Central memory CD4-positive, alpha-beta T cell (primary cell): ENCODE results near the gene REEP6.

Experiments used
- DNase-seq: peaks from one replicate; pipeline ENCODE4 v3.0.0; 2022
- total RNA-seq, 3 experiments: gene quantifications; one replicate each; lab custom pipeline; 2026; lab: John Stamatoyannopoulos, UW

The REEP6 gene
- total RNA-seq: 1.9 to 4.3 (median 2.2) reads per million in 3 experiments

DNA sequence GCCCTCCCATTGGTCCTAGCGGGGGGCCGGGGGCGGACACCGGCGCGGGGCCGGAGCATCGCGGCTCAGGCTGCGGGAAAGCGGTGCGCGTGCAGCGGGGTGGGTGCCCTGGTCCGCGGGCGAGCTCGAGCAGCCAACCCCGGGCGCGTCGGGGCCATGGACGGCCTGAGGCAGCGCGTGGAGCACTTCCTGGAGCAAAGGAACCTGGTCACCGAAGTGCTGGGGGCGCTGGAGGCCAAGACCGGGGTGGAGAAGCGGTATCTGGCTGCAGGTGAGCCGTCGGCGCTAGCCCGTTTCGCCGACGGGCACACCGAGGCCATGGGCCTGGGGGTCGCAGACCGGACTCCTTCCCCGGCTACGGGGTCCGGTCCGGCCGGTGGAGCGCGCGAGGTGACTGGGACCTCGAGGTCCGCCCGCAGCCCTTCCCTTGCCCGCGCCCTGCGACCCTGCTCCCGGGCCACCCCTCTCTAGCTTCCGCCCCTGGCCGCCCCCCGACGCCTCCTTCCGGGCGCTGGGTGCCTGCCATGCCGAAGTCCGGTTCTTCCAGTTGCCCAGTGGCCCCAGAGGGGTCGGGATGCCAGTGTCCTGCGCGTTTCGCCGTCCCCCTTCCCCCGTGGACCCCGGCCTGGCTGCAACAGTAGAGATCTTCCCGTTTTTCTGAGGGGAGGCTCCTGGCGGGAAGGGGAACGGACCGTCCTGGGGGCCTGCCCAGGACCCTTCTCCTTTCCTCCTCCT lies at the start of gene REEP6:
Gene REEP6 (plus strand): TSS at position 68 of the 735 bp plus-strand sequence. CDS start 89 bp downstream, at position 157.
- DNase-seq: no peak

DNA sequence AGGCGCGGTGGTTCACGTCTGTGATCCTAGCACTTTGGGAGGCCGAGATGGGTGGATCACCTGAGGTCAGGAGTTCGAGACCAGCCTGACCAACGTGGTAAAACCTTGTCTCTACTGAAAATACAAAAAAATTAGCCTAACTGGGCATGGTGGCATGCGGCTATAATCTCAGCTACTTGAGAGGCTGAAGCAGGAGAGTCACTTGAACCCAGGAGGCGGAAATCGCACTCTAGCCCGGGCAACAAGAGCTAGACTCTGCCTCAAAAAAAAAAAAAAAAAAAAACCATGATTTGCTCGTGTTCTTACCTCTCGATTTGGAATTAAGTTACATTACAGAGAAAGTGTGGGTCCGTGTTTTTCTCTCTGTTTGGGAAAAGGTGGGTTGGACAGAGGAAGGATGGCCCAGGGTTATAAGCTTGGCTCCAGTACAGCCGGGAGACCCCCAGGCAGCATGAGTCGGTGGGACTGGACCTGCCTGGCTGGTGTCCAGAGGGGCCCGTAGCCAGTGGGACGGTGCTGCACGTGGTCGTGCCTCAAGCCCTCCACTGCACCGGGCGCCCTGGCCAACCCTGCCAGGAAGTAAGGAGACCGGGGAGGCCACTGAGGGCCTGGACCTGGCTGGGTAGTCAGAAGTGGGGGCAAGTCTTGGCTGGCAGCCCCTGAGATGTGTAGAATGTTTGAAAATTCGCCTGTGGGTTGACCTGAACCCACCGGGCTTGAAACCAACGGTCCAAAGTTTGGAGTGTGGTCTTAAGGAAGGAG lies 49.1 kb upstream of the REEP6 start:
- no peak for DNase-seq

DNA sequence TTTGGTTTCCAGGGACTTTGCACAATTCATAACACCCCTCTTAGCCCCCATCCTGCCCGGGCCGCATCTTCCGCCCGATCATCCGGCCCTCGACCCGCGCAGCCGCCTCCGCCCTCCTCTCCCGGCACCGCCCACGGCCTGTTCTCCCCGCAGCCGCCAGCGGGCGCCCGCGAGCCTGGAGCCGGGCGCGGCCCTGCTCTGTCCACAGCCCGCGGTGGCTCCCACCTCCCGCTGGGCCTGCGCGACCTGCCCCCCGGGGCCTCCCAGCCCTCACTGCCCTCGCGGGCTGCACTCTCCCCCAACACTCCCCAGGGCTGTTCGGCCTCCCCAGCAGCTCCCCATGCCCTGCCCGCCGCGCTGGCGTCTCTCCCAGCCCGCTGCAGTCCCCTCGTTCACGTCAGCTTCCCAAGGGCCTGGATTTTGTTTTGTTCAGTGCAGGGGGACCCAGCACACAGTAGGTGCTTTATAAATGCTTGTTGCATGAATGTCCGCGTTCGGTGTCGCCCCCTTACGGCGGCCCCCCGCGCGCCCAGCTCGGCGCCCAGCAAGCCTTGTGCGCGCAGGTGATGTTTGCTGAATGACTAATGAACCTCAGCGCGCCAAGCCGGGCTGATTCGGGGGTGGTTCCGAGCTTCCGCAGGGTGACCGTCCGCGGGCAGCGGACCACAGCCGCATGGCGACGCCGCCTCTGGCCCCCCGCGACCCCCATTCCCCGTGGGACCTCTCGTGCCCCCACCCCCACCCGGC lies 45.6 kb upstream of the REEP6 start:
- DNase-seq: peak; percentile 67

DNA sequence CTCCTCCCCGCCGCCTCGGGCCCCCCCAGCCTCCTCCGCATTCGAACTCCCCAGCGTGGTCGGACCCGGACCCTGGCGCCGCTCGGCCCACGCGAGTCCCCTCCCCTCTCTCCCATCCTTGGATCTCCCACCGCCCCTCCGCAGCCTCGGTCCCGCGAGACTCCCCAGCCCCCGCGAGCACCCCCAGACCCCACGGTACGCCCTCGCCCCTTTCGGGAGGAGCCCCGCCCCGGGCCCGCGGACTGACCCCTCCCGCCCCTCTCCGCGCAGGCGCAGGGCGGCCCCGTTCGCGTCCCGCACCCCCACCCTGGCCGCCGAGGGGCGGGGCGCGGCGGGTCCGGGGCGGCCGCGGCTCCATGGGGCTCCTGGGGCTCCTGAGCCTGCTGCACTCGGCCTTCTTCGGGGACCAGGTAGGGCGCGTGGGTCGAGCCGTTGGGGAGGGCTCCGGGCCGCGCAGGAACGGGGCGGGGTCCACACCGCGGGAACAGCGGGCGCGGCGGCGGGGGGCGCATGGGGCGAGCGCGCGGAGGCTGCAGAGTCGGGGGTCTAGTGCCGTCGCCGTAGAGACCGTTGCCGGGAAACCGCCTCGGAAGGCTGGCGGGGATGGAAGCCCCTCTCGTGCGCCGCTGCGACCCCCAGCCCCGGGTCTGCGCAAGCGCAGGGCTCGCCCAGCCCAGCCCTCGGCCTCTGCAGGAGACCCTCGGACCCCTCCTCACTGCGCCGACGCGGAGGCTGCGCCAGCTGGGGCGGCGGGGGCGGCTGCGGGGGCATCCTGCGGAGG lies 44.9 kb upstream of the REEP6 start:
- no peak for DNase-seq

DNA sequence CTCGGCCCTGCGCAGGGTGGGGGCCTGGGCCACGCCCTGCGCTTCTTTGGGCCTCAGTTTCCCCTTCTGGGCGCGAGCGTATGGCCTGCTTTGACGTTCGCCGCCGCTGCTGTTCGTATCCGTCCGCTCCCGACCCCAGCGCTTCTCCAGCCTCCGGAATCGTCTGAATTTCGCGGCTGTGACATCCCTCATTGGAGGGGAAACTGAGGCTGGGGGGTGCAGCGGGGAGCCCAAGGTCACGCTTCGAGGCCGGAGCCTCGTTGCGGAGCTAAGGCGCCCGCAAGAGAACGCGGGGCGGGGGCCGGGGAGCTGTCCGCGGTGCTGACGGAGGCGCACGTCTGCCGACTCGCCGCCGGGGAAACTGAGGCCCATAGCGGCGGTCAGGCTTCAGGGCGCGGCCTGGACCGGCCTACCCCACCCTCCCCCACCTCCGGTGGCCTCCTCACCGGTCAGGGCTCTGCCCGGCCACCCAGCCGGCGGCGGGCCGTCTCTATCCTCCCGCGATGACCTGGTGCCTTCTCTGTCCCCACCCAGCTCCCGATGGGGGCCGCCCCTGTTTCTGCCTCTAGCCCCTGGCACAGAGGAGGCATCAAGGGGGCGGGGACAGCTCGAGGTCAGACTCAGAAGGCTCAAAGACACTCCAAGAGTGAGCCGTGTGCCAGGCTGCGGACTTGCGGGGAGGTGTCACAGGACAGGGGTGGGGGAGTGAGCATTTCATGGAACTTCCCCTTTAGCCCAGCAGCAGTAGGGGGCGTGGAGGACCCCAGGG lies 44.1 kb upstream of the REEP6 start:
- DNase-seq: no peak

DNA sequence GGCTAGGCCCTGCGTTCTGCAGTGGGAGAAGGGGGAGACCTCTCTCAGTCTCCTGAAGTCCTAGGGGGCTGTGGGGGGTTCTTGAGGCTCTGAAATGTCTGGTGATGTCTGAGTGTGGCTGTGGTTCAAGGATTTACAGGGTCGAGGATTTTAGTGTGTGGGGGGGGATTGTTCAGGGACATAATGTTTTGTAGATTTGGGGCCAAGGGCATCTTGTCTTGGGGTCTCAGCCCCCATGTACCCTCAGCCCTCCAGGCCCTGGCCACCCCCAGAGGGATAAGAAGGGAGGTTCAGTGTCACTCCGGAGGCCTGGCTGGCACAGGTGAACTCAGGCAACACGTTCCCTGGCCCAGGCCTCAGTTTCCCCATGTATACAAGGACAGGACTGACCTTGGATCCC lies 43.5 kb upstream of the REEP6 start:
- no peak for DNase-seq

DNA sequence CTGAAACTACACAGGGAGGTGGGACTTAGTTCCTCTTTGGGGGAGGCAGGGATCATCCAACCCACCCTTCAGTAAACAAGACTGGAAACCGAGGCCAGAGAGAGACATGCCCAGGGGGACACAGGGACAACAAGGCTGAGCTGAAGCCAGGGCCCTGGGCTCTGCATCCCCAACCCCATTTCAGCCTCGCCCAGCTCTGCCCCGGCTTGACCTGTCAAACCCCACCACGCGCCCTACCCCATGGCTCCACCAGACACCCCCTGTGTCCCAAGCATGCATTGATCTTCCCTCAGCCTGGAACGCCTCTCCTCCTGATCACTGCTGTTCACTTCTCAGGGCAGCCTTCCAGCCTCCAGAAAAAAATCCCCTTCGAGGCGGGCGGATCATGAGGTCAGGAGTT lies 43.0 kb upstream of the REEP6 start:
- DNase-seq: no peak

DNA sequence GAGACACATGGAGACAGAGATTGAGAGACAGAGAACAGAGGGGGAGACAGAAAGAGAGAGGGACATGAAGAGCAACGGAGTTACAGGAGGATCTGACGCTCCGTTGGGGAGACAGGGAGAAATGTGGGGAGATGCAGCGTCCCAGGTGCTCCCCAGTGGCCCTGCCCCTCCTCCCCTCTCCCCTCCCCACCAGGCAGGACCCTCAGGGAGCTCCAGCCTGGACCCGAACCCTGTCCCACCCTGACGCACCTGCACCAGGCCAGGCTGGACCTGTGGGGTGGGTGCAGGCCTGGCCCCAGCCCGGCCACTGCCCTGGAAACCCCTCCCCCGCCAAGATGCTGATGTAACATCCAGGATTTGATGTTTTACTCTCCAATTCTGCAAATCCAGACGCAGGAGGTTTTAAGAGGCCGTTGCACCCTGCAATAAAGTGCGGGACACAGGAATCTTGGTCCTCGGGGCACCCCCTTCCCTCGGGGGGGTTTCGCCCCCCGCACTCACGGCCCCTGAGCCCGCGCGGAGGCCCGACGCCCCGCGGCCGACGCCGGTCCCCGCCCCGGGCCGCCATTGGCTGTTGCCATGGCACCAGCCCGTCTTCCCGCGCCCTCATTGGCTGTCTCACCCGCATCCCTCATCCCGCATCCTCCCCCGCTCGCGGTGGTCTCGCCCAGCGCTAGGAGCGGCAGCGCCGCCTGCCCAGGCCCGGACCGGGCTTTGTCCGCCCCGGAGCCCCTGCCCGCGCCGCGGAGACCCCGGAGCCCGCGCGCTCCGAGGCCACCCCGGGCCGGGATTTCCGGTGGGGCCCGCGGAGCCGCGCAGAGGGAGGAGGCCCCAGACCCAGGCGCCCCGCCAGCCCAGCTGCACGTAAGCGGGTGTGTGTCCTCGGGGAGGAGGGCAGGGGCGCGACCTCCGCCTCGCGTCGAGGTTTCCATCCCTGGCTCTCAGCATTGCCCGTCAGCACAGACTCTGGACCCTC lies 41.2 kb upstream of the REEP6 start, which contains the start of gene APC2:
Gene APC2 (plus strand): TSS at position 655 of the 976 bp plus-strand sequence. CDS start 2,881 bp downstream, outside the sequence.
- DNase-seq: no peak

DNA sequence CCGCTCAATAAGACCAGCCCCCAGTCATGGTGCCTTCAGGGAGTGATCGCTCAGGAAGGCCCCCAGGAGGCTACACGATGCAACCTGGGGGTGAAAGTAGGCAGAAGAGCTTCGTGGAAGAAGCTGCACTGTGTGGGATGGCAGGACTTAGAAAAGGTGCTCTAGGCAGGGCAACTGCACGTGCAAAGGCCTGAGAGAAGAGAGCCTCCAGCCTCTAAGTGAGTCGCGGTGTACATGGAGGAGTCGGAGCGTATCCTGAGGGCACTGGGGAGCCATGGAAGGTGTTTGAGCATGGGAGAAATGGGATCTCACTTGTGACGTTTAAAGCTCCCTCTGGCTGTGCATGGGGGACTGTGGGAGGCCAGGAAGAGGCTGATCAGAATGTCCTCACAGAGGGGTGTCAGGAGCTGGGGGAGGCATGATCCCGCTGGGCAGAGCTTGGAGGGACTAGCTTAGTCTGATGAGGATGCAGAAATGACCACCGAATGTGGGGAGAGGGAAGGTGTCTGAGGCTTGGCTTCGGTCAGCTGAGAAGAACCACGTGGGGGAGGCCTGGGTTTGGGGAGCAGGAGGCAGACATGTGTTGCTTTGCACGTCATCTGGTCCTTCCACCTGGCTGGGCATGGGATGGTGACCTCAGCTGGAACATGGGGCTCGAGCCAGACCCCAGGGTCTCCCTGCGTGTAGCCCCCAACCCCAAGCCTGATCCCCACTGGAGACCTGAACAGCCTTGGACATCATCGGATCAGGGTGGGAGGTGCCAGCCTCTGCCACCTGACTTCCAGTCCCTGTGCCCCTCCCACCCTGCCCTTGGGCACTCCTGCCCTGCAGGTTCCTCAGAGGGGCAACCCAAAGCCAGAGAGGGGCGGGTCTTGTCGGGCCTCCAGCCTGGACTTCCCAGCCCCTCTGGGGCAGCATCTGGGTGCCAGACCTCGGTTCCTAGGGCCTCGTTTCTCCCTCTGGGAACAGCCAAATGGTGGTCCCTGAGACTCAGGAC lies 39.9 kb upstream of the REEP6 start:
- no peak for DNase-seq

DNA sequence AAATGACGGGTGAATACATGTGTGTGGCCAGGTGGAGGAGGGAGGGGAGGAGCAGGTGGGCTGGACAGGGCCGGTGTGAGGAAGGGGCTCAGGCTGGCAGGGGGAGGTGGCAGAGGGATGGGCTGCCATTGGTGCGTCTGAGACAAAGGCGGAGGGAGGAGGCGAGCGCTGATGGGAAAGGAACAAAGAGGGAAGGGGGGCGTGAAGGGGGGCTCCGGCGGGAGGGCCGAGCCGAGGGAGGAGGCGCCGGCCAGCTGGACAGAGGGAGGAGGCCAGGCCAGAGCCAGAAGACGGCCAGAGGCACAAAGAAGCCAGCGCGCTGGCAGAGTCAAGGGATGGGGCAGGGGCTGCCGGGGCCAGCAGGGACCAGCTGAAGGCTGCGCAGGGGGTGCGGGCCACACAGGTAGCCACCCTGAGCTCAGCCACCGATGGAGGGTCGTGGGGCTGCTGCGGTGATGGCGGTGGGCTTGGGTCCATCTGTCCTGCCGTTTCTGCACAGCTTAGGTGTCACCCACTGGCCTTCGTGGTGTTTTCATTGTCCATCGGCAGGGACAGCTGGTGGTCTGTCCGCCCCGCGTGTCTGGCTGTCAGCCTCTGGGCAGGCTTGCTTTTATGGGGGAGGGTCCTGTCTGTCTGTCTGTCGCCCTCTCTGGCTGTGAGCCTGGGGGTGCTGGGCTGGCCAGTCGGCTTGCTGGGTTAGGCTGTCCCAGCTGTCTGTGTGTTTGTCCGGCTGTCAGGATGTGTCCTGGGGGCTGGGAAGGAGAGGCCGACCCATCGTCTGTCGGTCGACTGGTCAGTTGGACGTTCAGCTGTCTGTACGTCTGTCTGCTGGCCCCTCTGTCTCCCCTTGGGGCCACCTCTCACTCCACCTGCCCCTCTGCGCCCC lies 38.8 kb upstream of the REEP6 start:
- no peak for DNase-seq

DNA sequence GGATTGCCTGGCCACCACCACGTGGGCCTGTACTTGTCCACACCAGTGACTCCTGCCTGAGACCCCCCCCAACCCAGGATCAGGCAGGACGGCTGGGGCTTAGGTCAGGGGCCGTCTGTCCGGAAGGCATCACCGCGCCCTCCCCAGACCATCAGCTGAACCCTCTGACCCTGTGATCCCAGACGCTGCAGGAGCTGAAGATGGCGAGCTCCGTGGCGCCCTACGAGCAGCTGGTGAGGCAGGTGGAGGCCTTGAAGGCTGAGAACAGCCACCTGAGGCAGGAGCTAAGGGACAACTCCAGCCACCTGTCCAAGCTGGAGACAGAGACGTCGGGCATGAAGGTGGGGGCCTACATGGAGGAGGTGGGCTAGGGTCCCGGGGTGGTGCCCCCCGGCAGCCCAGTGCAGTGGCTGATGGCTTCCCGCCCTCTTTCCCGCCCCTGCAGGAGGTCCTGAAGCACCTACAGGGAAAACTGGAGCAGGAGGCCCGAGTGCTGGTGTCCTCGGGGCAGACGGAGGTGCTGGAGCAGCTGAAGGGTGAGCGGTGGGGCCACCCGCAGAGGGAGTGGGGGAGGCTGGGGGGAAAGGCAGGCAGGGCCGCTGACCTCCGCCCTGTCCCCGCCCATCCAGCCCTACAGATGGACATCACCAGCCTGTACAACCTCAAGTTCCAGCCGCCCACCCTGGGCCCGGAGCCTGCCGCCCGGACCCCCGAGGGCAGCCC lies 38.0 kb upstream of the REEP6 start:
- DNase-seq: no peak

DNA sequence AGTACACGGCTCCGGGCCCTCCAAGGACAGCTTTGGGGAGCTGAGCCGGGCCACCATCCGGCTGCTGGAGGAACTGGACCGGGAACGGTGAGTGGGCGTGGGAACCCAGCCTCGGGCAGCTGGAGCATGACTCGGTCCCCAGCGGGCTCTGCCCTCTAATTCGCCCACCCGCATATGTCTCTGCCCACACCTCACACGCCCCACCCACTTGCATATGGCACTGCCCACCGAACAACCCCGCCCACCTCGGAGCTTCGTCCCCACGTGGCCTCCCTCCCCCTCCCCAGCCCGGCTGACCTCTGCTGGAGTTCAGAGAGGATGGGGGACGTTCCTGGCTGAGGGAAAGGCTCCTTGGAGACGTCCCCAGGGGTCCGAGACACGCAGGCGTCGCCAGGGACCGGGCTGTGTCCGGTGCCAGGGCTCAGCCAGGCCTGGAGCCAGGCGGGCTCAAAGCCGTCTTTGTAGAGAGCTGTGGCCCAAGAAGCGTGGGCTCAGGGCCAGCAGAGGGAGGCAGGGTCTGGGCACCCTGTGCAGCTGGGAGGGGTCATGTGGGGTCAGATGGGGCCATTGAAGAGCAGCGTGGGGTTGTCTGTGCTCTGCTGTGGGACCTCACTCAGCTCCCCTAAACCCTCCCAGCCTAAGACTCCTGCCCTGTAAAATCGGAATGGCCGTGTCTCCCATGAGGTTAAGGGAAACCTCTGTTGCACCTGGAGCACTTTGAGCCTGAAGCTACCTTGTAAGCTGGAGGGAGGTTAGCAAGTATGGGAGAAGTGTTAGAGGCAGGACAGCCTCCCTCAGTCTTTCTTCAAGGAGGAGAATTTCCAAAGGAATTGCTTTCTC lies 37.2 kb upstream of the REEP6 start:
- DNase-seq: no peak

DNA sequence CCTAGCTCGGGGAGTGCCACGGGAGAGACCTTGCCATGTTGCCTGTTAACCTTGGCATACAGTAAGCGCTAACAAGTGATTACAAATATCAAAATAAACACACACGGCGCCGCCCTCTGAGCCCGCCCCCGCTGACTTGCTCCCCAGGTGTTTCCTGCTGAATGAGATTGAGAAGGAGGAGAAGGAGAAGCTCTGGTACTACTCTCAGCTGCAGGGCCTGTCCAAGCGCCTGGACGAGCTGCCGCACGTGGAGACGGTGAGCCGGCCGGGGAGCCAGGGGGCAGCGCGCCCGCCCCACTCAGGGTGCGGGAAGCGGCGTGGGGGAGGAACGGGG lies 36.0 kb upstream of the REEP6 start:
- no peak for DNase-seq

DNA sequence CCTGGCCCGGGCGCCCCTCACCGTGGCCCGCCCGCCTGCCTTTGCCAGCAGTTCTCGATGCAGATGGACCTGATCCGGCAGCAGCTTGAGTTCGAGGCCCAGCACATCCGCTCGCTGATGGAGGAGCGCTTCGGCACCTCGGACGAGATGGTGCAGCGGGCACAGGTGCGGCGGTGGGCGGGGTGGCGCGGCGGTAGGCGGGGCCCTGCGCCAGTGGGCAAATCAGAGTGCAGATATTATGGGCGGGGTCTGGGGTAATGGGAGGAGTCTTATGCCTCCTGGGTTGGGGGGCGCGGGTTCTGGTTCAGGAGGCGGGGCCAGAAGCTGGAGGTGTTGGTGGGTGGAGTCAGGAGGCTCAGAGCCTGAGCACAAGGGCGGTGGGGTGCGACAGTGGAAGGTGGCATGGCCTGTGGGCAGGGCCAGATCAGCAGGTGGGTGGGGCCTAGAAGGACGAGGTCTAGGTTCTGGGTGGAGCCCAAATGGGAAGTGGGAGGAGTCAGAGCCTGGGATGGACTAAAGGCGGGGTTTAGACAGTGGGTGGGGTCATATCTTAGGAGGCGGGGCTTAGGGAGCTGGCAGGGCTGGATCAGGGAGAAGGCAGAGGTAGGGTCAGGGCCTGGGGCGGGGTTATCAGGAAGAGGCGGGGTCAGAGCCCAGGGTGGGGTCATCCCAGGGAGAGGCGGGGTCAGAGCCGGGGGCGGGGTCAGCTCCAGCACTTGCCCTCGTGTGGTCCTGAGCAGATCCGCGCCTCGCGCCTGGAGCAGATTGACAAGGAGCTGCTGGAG lies 35.5 kb upstream of the REEP6 start:
- DNase-seq: peak; percentile 47

DNA sequence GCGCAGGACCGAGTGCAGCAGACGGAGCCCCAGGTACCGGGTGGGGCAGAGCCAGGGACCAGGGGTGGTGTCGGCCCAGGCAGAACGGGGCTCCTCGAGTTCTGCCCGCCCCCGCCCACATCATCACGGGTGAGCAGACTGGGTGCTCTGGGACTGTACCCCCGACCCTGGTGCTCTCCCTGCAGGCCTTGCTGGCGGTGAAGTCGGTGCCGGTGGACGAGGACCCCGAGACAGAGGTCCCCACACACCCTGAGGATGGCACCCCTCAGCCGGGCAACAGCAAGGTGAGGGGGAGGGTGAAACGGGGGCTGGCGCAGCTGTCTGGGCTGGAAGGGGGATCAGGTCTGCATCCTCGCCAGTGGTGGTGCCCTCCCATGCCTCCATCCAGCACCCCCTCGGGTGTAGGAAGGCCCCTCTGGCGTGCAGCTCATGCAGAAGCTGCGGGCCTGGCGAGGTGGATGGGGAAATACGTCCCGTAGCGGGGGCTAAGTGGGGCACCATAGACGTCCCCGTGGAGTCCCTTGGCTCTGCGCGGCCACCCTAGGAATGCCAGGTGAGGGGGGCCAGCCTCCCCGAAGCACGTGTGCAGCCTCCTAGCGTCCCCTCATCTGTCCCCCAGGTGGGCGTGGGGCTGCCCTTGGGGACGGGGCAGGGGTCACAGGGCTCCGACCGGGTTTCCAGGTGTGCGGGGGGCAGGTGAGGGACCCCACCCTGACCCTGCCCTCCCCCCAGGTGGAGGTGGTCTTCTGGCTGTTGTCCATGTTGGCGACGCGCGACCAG lies 34.7 kb upstream of the REEP6 start:
- DNase-seq: no peak
